Stomach (tissue), 4 donors: ENCODE data around the gene CLMP.

Experiments
- EP300 ChIP-seq: sonication (generic); formaldehyde crosslinking; IDR thresholded peaks from one replicate; pipeline ENCODE4 v1.6.1; 2017; ENCODE audit warnings: antibody characterized with exemption
- TF ChIP-seq, protein P1 (sequence below), 7 experiments: fragments of 450-650 bp in 4 of 7; fragments of 200-600 bp in 3 of 7; sonication (generic) in 3 of 7; IDR thresholded peaks; one replicate each; pipeline ENCODE4 v1.5.1; 2016 to 2019; ENCODE audit warnings: antibody characterized with exemption in 7 of 7, control low read depth in 2 of 7, mild to moderate bottlenecking in 1 of 7

DNA sequence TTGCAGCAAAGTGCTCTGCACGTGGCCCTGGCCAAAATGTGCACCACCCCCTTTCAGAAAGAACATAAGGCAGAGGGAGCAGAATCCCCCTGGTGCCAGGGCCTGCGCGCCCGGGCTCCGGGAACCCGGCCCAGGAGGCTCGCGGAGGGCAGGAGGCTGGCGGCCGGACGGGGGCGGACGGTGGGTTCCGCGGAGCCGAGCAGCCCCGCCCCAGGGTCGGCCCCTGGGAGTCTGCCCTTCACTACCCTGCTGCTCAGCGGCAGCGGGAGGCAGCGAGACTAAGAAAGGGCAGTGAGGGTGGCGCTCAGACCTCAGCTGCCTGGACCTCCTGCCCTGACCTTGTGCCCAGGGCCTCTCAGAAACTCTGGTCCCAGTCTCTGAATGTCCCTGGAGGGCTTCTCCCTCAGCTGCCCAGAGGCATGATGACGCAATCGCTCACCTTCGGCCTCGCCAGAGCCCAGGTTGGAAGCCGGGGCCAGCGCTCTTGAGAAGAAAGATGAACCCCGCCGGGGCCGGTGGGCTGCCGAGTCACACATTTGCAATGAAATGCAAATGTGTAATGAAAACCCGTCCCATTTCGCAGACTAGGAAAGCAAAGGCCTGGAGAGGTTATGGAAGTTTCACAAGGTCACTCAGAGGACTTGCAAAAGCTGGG lies 1.1 kb upstream of the CLMP start:
- TF ChIP-seq, protein P1, sequence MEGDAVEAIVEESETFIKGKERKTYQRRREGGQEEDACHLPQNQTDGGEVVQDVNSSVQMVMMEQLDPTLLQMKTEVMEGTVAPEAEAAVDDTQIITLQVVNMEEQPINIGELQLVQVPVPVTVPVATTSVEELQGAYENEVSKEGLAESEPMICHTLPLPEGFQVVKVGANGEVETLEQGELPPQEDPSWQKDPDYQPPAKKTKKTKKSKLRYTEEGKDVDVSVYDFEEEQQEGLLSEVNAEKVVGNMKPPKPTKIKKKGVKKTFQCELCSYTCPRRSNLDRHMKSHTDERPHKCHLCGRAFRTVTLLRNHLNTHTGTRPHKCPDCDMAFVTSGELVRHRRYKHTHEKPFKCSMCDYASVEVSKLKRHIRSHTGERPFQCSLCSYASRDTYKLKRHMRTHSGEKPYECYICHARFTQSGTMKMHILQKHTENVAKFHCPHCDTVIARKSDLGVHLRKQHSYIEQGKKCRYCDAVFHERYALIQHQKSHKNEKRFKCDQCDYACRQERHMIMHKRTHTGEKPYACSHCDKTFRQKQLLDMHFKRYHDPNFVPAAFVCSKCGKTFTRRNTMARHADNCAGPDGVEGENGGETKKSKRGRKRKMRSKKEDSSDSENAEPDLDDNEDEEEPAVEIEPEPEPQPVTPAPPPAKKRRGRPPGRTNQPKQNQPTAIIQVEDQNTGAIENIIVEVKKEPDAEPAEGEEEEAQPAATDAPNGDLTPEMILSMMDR (IDR thresholded peaks at IDR 0.05): no peak
- no peak for TF ChIP-seq EP300
